ENCODE results near the gene KLKB1.

DNA sequence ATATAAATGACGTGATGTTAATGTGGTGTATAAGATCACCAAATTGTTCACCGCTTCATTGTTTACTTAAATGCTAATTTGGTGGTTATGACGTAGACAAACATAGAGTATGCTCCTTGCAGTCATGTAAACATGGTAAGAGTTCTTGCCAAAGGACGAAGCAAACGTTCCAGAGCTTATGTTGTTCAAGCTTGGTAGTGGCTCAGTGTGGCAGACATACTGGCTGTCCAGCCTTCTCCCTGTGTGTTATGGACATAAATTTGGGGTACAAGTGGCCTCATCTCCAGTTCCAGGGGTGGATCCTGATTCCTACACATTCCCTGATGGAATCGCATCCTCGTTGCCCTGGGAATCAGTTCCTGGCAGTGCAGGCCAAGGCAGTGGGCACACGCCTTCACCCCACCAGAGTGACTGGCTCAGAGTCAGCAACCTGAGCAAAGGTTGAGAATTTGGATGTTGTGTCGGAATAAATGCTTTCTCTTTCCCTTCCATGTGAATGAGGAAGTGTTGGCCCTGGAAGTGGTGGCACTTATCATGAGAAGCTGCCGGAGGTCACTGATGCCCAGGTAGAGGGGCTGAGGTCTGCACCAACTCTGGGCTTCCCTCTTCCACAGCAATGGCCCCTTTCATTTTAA, 64.1 kb downstream of the KLKB1 start:
- no peak for TF ChIP-seq EP300 (IDR thresholded peaks at IDR 0.05)
- no peak for TF ChIP-seq POLR2A (IDR thresholded peaks at IDR 0.05)
- TF ChIP-seq, protein P1, sequence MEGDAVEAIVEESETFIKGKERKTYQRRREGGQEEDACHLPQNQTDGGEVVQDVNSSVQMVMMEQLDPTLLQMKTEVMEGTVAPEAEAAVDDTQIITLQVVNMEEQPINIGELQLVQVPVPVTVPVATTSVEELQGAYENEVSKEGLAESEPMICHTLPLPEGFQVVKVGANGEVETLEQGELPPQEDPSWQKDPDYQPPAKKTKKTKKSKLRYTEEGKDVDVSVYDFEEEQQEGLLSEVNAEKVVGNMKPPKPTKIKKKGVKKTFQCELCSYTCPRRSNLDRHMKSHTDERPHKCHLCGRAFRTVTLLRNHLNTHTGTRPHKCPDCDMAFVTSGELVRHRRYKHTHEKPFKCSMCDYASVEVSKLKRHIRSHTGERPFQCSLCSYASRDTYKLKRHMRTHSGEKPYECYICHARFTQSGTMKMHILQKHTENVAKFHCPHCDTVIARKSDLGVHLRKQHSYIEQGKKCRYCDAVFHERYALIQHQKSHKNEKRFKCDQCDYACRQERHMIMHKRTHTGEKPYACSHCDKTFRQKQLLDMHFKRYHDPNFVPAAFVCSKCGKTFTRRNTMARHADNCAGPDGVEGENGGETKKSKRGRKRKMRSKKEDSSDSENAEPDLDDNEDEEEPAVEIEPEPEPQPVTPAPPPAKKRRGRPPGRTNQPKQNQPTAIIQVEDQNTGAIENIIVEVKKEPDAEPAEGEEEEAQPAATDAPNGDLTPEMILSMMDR (IDR thresholded peaks at IDR 0.05), result no peak
